ENCODE results near the gene SUV39H2.
"Not testable (repeated sequence)": the region's sequence is repeated elsewhere in the genome, so short reads cannot be mapped to it uniquely, and the experiment has no call there.

The SUV39H2 gene

DNA sequence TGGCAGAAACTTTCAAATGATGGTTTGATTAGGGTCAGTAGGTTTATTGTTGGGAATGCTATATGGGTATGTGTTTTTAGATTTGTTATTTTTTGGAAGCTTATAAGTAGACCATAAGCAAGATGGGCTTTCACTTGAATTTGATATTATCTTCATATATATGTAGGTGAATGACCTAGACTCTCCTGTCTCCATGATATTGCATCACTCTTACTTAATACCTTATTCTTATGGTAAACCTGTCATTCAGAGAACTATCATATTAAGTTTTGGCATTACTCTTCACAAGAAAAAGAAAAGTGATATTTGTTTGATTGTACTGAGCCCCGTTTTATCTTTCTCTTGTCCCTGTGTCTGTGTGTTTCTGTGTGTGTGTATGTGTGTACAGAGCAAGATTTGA is 23.2 kb upstream of the SUV39H2 start:
- Mint-ChIP-seq H3K4me3 (no peak overlapping the region), H3K9me3 (no peaks in the 10 kb centered on the region), H3K27ac (no peak overlapping the region), H3K27me3 (no peaks in the 10 kb centered on the region), H3K36me3 (ENCODE audit: low read depth) (peaks cover 71% of the 10 kb centered on the region), H3K4me1 (ENCODE audit: low read depth) (peaks cover 8% of the 10 kb centered on the region)
- intact Hi-C loops (cut with micrococcal nuclease): no loop called here

DNA sequence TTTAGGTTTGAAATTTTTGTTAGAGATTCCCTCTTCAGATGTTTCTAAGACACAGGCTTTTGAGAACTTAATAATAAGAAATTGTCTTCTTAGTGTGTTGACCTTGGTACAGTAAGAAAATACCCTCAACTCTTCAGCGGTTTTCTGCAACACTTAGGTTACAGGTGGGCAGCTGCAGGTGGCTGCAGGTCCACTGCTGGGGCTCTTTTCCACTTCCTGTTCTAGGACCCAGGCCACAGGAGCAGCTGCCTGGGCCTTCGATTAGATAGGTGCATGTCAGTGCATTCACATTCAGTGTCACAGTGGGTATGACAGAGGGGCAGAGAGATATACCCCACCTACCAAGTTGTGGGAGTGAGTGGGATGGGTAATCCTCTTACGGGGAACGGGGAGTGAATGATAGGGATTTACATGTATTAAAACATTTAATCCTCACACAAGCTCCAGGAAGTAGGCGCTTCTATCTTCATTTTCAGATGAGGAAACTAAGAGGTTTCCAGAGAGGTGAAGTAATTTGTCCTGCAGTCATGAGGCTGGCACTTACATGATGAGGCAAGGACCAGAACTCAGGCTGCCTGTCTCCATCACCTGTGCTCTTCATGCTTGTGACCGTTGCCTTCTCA is 20.2 kb upstream of the SUV39H2 start:
- H3K9me3 Mint-ChIP-seq: no peaks in the 10 kb centered on the region
- H3K36me3 Mint-ChIP-seq (ENCODE audit: low read depth): peaks cover 78% of the 10 kb centered on the region
- no peak overlapping the region for H3K27ac Mint-ChIP-seq
- no peaks in the 10 kb centered on the region for H3K27me3 Mint-ChIP-seq
- intact Hi-C loops (cut with micrococcal nuclease): no loop called here
- peaks cover 8% of the 10 kb centered on the region for H3K4me1 Mint-ChIP-seq (ENCODE audit: low read depth)
- no peak overlapping the region for H3K4me3 Mint-ChIP-seq

DNA sequence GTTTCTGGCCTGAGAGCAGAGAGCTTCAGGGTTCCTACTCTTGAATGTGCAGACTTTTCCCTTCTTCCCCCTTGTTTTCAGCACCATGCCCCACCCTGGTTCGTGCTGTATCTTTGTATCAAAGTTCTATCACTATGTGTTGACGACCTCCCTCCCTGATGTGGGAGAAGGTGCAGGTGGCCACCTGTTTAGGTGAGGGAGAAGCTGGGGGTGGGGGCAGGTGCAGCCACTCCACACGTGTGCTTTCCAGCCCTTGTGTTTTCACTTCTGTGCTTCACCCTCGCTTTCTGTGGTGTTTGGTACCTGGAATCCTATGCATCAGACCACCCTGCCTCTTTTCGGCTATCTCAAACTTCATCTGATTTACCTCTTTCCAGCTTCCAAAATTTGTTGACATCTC is 19.6 kb upstream of the SUV39H2 start:
- peaks cover 72% of the 10 kb centered on the region for H3K36me3 Mint-ChIP-seq (ENCODE audit: low read depth)
- no peak overlapping the region for H3K27ac Mint-ChIP-seq
- H3K4me3 Mint-ChIP-seq: no peak overlapping the region
- intact Hi-C loops (cut with micrococcal nuclease): no loop called here
- H3K9me3 Mint-ChIP-seq: no peaks in the 10 kb centered on the region
- H3K27me3 Mint-ChIP-seq: no peaks in the 10 kb centered on the region
- H3K4me1 Mint-ChIP-seq (ENCODE audit: low read depth): peaks cover 8% of the 10 kb centered on the region

DNA sequence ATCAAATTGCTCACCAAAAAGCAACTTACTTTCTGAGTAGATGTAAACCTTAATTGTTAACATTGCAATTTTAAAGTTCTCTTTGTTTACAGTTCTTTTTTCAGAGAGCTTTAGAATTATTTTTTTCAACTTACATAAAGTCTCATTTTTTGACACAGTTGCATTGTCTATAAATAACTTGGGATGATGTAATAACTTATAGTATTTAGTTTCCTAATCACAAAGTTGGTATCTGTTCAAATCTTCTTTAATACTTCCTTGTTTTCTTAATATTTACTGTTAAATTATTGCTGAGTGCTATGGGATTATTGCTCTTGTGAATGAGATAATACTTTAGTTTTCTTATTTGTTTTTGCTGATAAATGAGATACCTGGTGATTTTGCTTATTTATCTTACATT is 18.9 kb upstream of the SUV39H2 start:
- no peak overlapping the region for H3K27ac Mint-ChIP-seq
- no peaks in the 10 kb centered on the region for H3K27me3 Mint-ChIP-seq
- no peak overlapping the region for H3K4me3 Mint-ChIP-seq
- no peaks in the 10 kb centered on the region for H3K9me3 Mint-ChIP-seq
- H3K36me3 Mint-ChIP-seq (ENCODE audit: low read depth): peaks cover 71% of the 10 kb centered on the region
- peaks cover 8% of the 10 kb centered on the region for H3K4me1 Mint-ChIP-seq (ENCODE audit: low read depth)
- intact Hi-C loops (cut with micrococcal nuclease): no loop called here

DNA sequence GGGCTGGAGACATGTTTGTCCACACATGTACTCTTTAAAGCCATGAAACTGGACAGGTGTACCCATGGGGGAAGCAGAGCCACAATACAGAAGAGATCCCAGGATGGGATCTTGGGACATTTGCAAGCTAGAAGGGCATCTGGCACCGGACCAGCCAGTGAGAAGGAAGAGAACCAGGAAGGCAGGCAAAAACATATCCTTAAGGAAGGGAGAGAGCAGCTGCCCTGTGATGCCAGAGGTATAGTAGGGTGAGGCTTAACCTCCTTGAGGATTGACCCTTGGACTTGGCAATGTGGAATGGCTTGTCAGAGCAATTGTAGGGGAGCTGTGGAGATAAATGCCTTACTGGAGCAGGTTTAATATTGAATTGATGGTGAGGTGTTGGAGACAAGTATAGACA is 17.9 kb upstream of the SUV39H2 start:
- no peak overlapping the region for H3K27ac Mint-ChIP-seq
- peaks cover 65% of the 10 kb centered on the region for H3K36me3 Mint-ChIP-seq (ENCODE audit: low read depth)
- H3K4me3 Mint-ChIP-seq: no peak overlapping the region
- H3K4me1 Mint-ChIP-seq (ENCODE audit: low read depth): peaks cover 8% of the 10 kb centered on the region
- H3K27me3 Mint-ChIP-seq: no peaks in the 10 kb centered on the region
- intact Hi-C loops (cut with micrococcal nuclease): no loop called here
- no peaks in the 10 kb centered on the region for H3K9me3 Mint-ChIP-seq

DNA sequence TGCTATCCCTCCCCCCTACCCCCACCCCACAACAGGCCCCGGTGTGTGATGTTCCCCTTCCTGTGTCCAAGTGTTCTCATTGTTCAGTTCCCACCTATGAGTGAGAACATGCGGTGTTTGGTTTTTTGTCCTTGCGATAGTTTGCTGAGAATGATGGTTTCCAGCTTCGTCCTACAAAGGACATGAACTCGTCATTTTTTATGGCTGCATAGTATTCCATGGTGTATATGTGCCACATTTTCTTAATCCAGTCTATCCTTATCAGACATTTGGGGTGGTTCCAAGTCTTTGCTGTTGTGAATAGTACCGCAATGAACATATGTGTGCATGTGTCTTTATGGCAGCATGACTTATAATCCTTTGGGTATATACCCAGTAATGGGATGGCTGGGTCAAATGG is 14.2 kb upstream of the SUV39H2 start:
- H3K27me3 Mint-ChIP-seq; intact Hi-C loops (cut with micrococcal nuclease); H3K4me3 Mint-ChIP-seq; H3K4me1 Mint-ChIP-seq (ENCODE audit: low read depth); H3K27ac Mint-ChIP-seq; H3K9me3 Mint-ChIP-seq: not testable (repeated sequence)
- H3K36me3 Mint-ChIP-seq (ENCODE audit: low read depth): peaks cover 58% of the 10 kb centered on the region

DNA sequence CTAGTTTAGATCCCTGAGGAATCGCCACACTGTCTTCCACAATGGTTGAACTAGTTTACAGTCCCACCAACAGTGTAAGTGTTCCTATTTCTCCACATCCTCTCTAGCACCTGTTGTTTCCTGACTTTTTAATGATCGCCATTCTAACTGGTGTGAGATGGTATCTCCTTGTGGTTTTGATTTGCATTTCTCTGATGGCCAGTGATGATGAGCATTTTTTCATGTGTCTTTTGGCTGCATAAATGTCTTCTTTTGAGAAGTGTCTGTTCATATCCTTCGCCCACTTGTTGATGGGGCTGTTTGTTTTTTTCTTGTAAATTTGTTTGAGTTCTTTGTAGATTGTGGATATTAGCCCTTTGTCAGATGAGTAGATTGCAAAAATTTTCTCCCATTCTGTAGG is 13.8 kb upstream of the SUV39H2 start:
- peaks cover 63% of the 10 kb centered on the region for H3K36me3 Mint-ChIP-seq (ENCODE audit: low read depth)
- H3K4me1 Mint-ChIP-seq (ENCODE audit: low read depth); intact Hi-C loops (cut with micrococcal nuclease); H3K27me3 Mint-ChIP-seq; H3K9me3 Mint-ChIP-seq; H3K27ac Mint-ChIP-seq; H3K4me3 Mint-ChIP-seq: not testable (repeated sequence)

DNA sequence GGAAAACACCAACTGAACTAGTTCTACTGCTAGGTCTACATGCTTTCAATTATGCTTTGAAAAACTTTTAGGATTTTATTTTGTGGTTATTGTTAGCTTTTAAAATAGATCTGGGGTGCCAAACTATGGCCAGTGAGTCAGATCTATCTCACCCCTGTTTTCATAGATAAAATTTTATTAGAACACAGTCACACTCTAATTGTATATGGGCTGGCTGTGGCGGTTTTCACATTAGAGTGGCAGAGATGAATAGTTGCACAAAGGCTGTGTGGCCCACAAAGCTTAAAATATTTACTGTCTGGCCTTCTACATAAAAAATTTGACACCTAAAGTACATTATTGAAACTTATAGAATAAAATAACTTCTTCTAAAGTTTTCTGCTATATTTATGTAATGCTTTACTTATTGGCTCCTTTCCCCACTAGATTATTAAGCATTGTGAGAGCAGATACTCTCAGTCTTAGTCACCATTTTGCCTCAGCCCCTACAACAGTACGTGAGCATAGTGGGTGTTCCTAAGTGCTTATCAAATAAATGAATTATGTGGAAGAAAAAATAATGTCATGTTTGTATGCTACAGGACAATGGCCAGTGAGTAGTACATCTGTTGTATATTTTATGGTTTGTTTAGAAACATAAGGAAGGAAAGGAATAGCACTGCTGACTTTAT is 5.4 kb upstream of the SUV39H2 start:
- no peak overlapping the region for H3K4me3 Mint-ChIP-seq
- peaks cover 12% of the 10 kb centered on the region for H3K4me1 Mint-ChIP-seq (ENCODE audit: low read depth)
- no peaks in the 10 kb centered on the region for H3K9me3 Mint-ChIP-seq
- peaks cover 35% of the 10 kb centered on the region for H3K36me3 Mint-ChIP-seq (ENCODE audit: low read depth)
- no peaks in the 10 kb centered on the region for H3K27me3 Mint-ChIP-seq
- no peak overlapping the region for H3K27ac Mint-ChIP-seq
- intact Hi-C loops (cut with micrococcal nuclease): no loop called here

DNA sequence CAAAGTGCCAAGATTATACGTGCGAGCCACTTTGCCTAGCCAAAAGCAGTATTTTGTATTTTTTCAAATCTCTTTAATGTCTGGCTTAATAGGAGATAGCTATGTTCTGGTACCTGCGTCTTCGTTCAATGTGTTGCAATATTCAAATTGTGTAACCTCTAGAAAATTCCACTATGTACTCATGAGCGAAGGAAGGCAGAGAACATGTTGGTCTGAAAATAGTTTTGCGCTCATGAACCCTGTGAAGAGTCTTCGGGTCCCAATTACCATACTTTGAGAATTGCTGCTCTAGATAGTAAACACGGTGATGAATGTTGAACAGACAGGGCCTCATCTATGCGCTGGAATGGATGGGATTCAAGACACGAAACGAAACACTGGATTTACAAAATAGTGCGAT is 2.7 kb upstream of the SUV39H2 start:
- peaks cover 28% of the 10 kb centered on the region for H3K36me3 Mint-ChIP-seq (ENCODE audit: low read depth)
- no peak overlapping the region for H3K4me3 Mint-ChIP-seq
- H3K9me3 Mint-ChIP-seq: no peaks in the 10 kb centered on the region

DNA sequence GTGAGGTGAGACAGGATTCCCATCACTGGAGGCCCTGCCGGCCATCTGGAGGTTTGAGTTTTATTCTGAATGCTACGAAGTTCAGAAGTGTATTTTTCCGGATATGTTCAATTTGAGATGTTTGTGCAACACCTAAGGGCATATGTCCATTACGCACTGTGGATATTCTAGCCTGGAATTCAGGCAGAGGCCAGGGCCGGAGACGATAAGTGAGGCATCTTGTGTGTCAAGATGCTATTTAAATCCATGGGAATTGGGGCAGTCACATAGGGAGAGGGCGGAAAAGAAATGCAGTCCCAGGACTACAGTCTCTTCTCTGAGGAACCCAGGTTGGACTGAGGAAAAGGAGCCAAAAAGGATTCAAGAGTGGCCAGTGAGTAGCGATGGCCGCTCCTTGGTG is 1.9 kb upstream of the SUV39H2 start:
- intact Hi-C loops (cut with micrococcal nuclease): no loop called here

More for the DNA sequence above, 2.7 kb upstream of the SUV39H2 start:
- Mint-ChIP-seq H3K27me3 (no peaks in the 10 kb centered on the region), H3K4me1 (ENCODE audit: low read depth) (peaks cover 27% of the 10 kb centered on the region), H3K27ac (no peak overlapping the region)
- intact Hi-C loops (cut with micrococcal nuclease): no loop called here

DNA sequence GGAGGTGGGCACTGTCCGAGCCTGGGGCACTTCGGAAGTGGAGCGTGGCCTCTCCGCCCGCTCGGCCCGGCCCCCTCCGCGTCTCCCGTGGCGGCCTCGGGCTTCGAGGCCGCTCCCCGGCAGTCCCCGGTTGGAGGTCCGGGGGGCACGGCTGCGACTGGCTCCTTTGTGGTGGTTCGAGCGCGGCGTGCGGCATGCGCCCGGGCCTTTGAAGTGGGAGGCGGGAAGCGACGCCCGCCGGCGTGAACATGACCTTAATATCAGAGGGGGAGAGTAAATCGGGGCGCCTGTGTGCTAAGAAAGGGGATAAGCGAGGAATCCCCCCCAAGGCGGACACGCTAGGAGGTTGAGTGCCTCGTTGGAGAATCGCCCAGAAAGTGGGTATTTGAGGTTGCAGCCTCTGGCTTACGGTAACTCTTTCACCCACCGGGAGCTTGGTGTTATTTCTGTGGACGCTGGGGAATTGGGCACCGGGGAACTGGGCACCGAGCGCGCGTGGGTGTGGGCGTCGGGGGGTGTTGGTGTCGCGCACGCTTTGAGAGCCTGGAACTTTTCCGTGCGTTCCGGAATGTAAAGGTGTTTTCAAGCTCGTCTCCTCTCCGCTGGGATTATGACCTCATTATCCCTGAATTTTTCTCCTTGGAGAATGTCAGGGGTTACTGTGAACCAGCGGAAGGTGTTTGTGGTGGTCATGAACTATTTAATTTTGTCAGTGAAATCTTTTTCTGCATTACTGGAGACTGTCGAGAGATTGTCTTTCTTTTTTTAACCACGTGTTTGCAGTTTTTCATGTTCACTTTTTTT is 660 bp downstream of the SUV39H2 start:
- peak overlapping the region; percentile 97 for H3K4me3 Mint-ChIP-seq
- H3K27ac Mint-ChIP-seq: peak overlapping the region; percentile 94
- H3K4me1 Mint-ChIP-seq (ENCODE audit: low read depth): peaks cover 41% of the 10 kb centered on the region
- H3K27me3 Mint-ChIP-seq: no peaks in the 10 kb centered on the region
- peaks cover 28% of the 10 kb centered on the region for H3K36me3 Mint-ChIP-seq (ENCODE audit: low read depth)
- no peaks in the 10 kb centered on the region for H3K9me3 Mint-ChIP-seq
- intact Hi-C loops (cut with micrococcal nuclease): loop anchor here (2.0 kb wide), 3 partner anchors 75 to 275 kb away; partner anchors contain the start of genes DCLRE1C and RPP38

More for the DNA sequence above, 1.9 kb upstream of the SUV39H2 start:
- H3K36me3 Mint-ChIP-seq (ENCODE audit: low read depth): peaks cover 28% of the 10 kb centered on the region
- H3K27ac Mint-ChIP-seq: peak overlapping the region; percentile 94
- H3K27me3 Mint-ChIP-seq: no peaks in the 10 kb centered on the region
- H3K4me1 Mint-ChIP-seq (ENCODE audit: low read depth): peaks cover 29% of the 10 kb centered on the region
- H3K4me3 Mint-ChIP-seq: no peak overlapping the region
- no peaks in the 10 kb centered on the region for H3K9me3 Mint-ChIP-seq

DNA sequence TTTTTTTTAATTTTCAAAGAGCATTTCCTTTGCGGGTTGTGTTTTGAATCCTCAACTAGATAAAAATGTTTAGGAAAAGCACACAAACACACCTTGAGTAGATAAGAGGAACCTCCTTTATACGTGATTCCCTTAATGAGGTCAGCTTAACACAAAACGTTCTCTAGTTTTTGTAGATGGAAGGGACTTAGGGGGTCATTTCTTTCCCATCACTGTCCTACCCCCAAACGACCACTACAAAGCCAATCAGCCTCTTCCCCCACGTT is 1.2 kb downstream of the SUV39H2 start:
- Mint-ChIP-seq H3K27me3 (no peaks in the 10 kb centered on the region), H3K27ac (no peak overlapping the region), H3K4me1 (ENCODE audit: low read depth) (peaks cover 41% of the 10 kb centered on the region), H3K9me3 (no peaks in the 10 kb centered on the region), H3K36me3 (ENCODE audit: low read depth) (peaks cover 28% of the 10 kb centered on the region), H3K4me3 (peak overlapping the region; percentile 97)
- intact Hi-C loops (cut with micrococcal nuclease): loop anchor here (2.0 kb wide), 3 partner anchors 75 to 275 kb away; partner anchors contain the start of genes DCLRE1C and RPP38

DNA sequence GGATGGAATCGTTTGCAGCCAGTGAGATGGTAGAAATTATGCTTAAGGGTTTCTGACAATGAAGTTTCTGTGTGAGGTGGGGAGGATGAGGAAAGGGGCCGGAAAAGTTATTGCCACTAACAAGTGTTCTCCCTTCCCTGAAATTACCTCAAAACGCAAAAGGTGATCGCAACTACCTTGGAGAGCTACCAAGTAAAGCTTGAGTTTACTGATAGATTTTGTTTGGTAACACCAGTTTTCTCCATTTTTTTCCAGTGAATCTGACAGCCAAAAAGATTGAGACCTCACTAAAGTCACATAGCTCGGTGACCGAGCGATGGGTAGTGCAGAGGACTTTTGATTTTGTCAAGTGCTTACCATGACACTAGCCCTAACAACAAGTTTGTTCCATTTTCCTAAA is 1.6 kb downstream of the SUV39H2 start:
- H3K4me3 Mint-ChIP-seq: no peak overlapping the region
- H3K27ac Mint-ChIP-seq: no peak overlapping the region

DNA sequence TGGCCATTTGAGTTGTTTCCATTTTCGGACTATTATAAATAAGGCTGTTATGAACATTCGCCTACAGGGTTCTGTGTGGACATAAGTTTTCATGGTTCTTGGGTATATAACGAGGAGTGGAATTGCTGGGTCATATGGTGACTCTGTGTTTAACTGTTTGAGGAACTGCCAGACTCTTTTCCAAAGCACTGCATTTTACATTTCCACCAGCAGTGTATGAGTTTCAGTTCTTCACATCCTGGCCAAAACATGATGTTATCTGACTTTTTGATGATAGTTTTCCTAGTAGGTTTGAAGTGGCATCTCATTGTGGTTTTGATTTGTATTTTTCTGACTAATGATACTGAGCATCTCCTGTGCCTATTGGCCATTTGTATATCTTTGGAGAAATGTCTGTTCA is 5.4 kb downstream of the SUV39H2 start:
- Mint-ChIP-seq H3K4me3 (no peak overlapping the region), H3K27ac (no peak overlapping the region), H3K9me3 (no peaks in the 10 kb centered on the region), H3K36me3 (ENCODE audit: low read depth) (peaks cover 5% of the 10 kb centered on the region), H3K4me1 (ENCODE audit: low read depth) (peaks cover 27% of the 10 kb centered on the region), H3K27me3 (no peaks in the 10 kb centered on the region)
- intact Hi-C loops (cut with micrococcal nuclease): no loop called here

More for the DNA sequence above, 1.6 kb downstream of the SUV39H2 start:
- no peaks in the 10 kb centered on the region for H3K9me3 Mint-ChIP-seq
- H3K36me3 Mint-ChIP-seq (ENCODE audit: low read depth): peaks cover 28% of the 10 kb centered on the region
- intact Hi-C loops (cut with micrococcal nuclease): no loop called here
- H3K27me3 Mint-ChIP-seq: no peaks in the 10 kb centered on the region
- peaks cover 41% of the 10 kb centered on the region for H3K4me1 Mint-ChIP-seq (ENCODE audit: low read depth)
